ENCODE results near the gene SNUPN. TPM values are rescaled to one million over a fixed set of nuclear protein-coding genes. Genes with fewer than 3 reads are reported as not detected.

SNUPN gene
- total and polyA plus RNA-seq, 2 of the 4 experiments (the other 2 are of a cell fraction): 23.8 to 24.1 TPM

- TF ChIP-seq, protein P1, sequence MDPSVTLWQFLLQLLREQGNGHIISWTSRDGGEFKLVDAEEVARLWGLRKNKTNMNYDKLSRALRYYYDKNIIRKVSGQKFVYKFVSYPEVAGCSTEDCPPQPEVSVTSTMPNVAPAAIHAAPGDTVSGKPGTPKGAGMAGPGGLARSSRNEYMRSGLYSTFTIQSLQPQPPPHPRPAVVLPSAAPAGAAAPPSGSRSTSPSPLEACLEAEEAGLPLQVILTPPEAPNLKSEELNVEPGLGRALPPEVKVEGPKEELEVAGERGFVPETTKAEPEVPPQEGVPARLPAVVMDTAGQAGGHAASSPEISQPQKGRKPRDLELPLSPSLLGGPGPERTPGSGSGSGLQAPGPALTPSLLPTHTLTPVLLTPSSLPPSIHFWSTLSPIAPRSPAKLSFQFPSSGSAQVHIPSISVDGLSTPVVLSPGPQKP (IDR thresholded peaks at IDR 0.05; ENCODE audit: borderline replicate concordance, low read depth, low read length): no peak
These were observed 18.5 kb downstream of the SNUPN start (continued) for GRCh38 chr15:75606711-75607699.

GRCh38 chr15:75606026-75606425 lies 19.5 kb downstream of the SNUPN start:
- H3K9me1 ChIP-seq (ENCODE audit: insufficient read depth, low read length): no peaks in the 10 kb centered on the region
- H3K23ac ChIP-seq (ENCODE audit: low read depth, low read length): no peak overlapping the region
- H3K27ac ChIP-seq (ENCODE audit: insufficient read depth, low read length): no peak overlapping the region
- no peak overlapping the region for H2BK15ac ChIP-seq (ENCODE audit: low read depth, low read length)
- peaks cover 55% of the 10 kb centered on the region for H3K36me3 ChIP-seq (ENCODE audit: control insufficient read depth, insufficient read depth, low read length)
- no peak overlapping the region for H4K8ac ChIP-seq (ENCODE audit: low read depth in 2 of 2, low read length in 2 of 2)
- no peak overlapping the region for H2BK5ac ChIP-seq (ENCODE audit: low read depth, low read length, poor library complexity, severe bottlenecking)
- no peak overlapping the region for H3K4me3 ChIP-seq (ENCODE audit: insufficient read depth, low read depth, low read length)
- CTCF ChIA-PET: no interaction called here
- WGBS, 2 experiments (ENCODE audit: extremely low coverage in 2 of 2, insufficient read length in 1 of 2): no CpG with 5 or more reads among the region's 8 CpGs
- H3K9me3 ChIP-seq (ENCODE audit: control insufficient read depth, insufficient read depth, low read length): no peaks in the 10 kb centered on the region
- H3K79me1 ChIP-seq (ENCODE audit: low read depth in 1 of 2, low read length in 2 of 2): peaks cover 2% of the 10 kb centered on the region in 2 experiments; a peak in 2 of 4 replicates
- H2AK5ac ChIP-seq (ENCODE audit: low read depth, low read length): no peak overlapping the region
- dilution Hi-C loops (cut with HindIII; ENCODE audit: low sequenced_read_pairs, unreplicated experiment) (no loop called here), intact Hi-C loops (cut with micrococcal nuclease) (no loop called here), in situ Hi-C loops (cut with MboI; ENCODE audit: low sequenced_read_pairs) (no loop called here)
- H3K9ac ChIP-seq (ENCODE audit: low read depth, low read length): no peak overlapping the region
- H2AFZ ChIP-seq (replicated peaks; ENCODE audit: low read length, poor library complexity): no peak overlapping the region
- H3K4me1 ChIP-seq (ENCODE audit: control insufficient read depth, insufficient read depth, low read length): no peaks in the 10 kb centered on the region
- ATAC-seq (ENCODE audit: low read depth) (no peak), DNase-seq (no peak)
- H4K5ac ChIP-seq (ENCODE audit: low read depth, low read length): no peak overlapping the region
- H3K4ac ChIP-seq (ENCODE audit: low read depth, low read length): no peak overlapping the region
- no peak overlapping the region for H3K18ac ChIP-seq (ENCODE audit: low read depth, low read length)
- no TSS peak for BruUV-seq (replicated peaks)
- no peaks in the 10 kb centered on the region for H4K20me1 ChIP-seq (ENCODE audit: insufficient read depth, low read length)
- no peak overlapping the region for H2BK20ac ChIP-seq (ENCODE audit: low read depth, low read length)
- H2AK9ac ChIP-seq (replicated peaks; ENCODE audit: low read depth, low read length, poor library complexity): no peak overlapping the region
- H3K27me3 ChIP-seq (ENCODE audit: control insufficient read depth, insufficient read depth, low read length): no peaks in the 10 kb centered on the region
- H2BK120ac ChIP-seq (ENCODE audit: low read depth, low read length): no peak overlapping the region
- no peak overlapping the region for H3K4me2 ChIP-seq (ENCODE audit: low read depth, low read length)
- TF ChIP-seq MXI1 (IDR thresholded peaks at IDR 0.05; ENCODE audit: borderline replicate concordance, low read depth, low read length) (no peak), RFX5 (IDR thresholded peaks at IDR 0.05; ENCODE audit: low read depth, low read length) (no peak), CHD1 (IDR thresholded peaks at IDR 0.05; ENCODE audit: low read depth, low read length) (no peak), RCOR1 (IDR thresholded peaks at IDR 0.05; ENCODE audit: insufficient replicate concordance, low read length) (no peak), MAFK (IDR thresholded peaks at IDR 0.05; ENCODE audit: low read depth, low read length) (peak; percentile 60), RAD21 (IDR thresholded peaks at IDR 0.05; ENCODE audit: low read length) (no peak)
- no peak overlapping the region for H3K56ac ChIP-seq (ENCODE audit: extremely low read depth, insufficient read depth, low read length)
- no peak overlapping the region for H3K14ac ChIP-seq (replicated peaks; ENCODE audit: low read depth, low read length)
- POLR2A ChIA-PET (ENCODE audit: unreplicated experiment): no interaction called here
- H4K91ac ChIP-seq (ENCODE audit: insufficient read depth, low read depth, low read length): no peak overlapping the region
